NCI-H774 (cell line): Measurements from ENCODE around the gene MYL12A.

Experiments used
- DNase-seq: peaks from one replicate; lab custom pipeline; 2025; lab: John Stamatoyannopoulos, UW

Gene MYL12A

GRCh38 chr18:3283253-3283863 lies 35.8 kb downstream of the MYL12A start:
- DNase-seq, result no peak

- DNase-seq, result no peak
Observed at GRCh38 chr18:3283908-3284307, 36.3 kb downstream of the MYL12A start.

DNA sequence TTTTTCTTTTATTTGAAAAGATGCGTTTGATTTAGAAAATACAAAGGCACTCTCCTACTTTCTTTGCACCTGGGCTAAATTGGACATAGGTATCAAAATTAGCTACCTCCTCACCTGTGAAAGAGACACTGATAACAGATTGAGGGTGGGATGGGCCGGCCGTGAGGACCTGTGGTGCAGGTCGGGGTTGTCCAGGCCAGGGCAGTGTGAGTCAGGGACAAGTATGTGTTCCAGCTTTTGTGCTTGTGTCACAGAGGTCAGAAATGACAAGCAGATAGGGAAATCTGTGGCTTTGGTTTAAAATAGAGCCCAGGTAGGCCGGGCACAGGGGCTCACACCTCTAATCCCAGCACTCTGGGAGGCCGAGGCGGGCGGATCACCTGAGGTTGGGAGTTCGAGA lies 36.9 kb downstream of the MYL12A start:
- DNase-seq, result no peak

DNA sequence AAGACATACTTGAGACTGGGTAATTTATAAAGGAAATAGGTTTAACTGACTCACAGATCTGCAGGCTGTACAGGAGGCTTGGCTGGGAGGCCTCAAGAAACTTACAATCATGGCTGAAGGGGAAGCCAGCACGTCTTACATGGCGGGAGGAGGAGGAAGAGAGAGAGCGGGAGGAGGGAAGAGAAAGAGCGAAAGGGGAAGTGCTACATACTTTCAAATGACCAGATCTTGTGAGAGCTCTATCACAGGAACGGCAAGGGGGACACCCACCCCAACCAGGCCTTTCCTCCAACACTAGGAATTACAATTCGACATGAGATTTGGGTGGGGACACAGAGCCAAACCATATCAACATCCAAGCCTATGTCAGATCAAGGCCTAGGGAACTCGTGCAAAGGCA lies 38.6 kb downstream of the MYL12A start:
- no peak for DNase-seq

- DNase-seq, result no peak
Observed at GRCh38 chr18:3293196-3293951, 45.8 kb downstream of the MYL12A start.

DNA sequence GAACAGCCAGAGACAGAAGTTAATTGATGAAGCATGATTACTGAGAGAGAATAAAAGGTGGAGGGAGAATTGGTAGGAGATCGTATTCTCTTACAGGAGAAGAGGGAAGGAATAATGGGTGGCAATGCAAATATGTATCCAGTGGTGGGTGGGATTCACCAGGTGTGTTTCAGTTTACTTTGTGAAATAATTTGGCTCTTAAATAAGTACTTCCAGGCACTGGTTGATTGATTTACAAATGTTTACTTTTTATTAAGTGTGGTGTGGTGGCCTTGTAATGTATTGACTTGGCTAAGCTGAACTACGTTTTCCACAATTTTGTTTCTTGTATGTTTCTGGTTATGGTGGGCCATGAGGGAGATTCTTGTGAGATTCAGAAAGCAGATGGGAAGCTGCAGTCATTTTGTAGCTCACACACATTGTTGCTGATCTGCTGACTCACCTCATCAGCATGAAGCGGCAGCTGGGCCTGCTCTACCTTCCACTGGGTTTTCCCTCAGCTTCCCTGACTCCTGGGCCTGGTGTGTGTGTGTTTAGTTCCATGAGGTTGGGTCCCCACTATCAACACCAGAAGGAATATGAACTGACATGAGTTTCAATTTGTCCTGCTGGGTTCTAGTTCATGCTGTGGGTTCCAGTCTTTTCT lies 47.0 kb downstream of the MYL12A start:
- DNase-seq, result peak; percentile 37

- DNase-seq, result peak; percentile 86
Observed at GRCh38 chr18:3297025-3297984, 49.7 kb downstream of the MYL12A start.

- DNase-seq, result no peak
Observed at GRCh38 chr18:3304832-3305231, 57.2 kb downstream of the MYL12A start.

DNA sequence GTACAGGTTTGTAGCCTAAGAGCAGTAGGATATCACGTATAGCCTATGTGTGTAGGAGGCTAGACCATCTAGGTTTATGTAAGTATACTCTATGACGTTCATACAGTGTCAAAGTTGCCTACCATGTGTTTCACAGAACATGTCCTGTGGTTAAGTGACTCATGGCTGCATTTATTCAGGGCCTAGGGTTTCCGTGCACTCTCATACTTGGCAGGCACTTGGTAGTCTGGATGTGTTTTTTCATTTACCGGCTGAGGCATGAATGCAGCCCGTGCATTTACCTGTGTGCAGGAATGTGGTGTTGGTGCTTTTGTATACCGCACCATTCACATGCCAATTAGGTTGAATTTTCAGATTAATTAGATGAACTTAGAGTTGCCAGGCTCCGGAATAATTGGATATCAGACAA lies 57.8 kb downstream of the MYL12A start:
- no peak for DNase-seq
